ENCODE data around the gene CYP19A1.

The CYP19A1 gene

DNA sequence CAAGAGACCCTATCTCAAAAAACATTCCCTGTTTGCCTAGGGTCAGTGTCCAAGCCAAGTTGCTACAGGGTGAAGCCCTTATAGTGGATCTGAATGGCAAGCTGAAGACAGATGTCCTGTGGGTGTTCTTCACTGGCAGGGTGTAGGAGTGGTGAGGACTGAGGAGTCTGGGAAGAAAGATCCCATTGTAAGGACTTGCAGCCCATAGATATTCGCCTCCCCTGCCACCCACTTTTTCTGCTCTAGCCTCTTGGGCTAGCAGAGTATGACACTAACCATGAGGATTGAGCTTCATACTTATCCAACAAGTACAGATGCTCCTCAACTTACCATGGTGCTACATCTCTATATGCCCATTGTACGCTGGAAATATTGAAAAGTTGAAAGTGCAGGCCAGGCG is 13.2 kb downstream of the CYP19A1 start:
- TF ChIP-seq CTCF (conservative IDR thresholded peaks at IDR 0.05): no peak
- H3K27ac ChIP-seq: no peak overlapping the region

- no peak overlapping the region for H3K27ac ChIP-seq
- TF ChIP-seq CTCF (conservative IDR thresholded peaks at IDR 0.05): no peak
These were observed 14.6 kb downstream of the CYP19A1 start for GRCh38 chr15:51323749-51324148.

DNA sequence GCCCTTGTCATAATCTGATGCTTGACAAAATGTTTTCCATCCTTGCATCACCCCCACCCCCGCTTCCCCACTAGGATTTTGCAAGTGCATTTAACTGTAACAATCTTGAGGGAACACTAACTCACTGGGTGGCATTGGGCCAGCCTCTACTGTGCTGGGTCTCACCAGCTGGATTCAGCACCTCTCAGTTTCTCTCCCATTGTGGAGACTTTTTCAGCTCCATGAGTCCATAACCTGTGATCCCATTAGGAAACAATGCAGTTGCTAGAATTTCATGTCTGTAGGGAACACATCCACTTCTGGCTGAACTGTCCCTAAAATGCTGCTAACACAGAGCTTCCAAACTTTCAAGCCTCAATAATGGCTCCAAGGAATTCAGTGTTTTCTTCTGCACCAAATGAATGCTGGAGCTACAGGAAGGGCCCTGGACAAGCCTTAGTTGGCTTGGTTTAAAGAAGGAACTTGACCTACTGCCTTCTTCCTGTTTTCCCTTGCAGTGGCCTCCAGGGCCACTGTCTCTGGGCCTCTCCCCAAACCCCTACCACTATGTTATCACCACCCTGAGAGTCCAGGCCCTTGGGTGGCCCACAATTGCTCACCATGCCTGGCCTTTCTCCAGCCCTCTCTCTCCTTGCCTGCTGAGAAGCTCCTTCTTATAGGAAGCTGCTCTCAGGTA is 15.6 kb downstream of the CYP19A1 start:
- no peak for TF ChIP-seq CTCF (conservative IDR thresholded peaks at IDR 0.05)
- H3K27ac ChIP-seq: no peak overlapping the region

DNA sequence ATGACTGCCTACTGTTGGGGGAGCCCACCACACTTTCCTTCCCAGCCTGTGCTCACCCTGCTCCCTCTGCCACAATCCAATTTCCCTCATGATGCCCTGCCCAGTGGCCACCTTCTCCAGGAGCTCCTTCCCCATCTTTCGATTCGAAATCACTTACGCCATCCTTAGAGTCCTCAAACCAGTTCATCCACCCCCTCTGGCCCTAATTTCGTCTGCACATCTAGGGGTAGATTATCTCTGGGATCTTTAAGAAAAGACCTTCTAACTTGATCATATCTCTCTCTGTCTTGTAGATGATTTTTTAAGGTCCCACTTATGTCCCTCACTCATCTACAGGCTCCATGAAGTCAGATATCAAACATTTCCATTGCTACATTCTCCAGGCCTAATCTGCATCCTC is 17.1 kb downstream of the CYP19A1 start:
- no peak overlapping the region for H3K27ac ChIP-seq

DNA sequence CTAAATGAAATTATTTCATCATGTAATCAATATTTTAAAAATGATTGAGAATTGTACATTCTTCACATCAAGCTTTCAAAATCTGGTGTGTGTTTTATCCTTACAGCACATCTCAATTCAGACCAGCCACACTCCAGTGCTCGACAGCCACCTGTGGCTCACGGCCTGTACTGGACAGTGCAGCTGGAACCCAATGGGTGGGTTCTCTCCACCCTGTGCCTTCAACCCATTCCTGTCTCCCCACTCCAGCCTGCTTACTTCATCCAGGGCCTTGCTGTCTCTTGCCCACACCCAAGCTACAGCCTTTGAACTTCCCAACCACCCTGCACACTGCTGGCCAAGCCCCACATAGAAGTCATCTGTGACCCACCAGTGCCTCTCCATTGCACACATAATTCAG is 17.6 kb downstream of the CYP19A1 start:
- no peak overlapping the region for H3K27ac ChIP-seq
- no peak for TF ChIP-seq CTCF (conservative IDR thresholded peaks at IDR 0.05)

More for the DNA sequence above, 17.1 kb downstream of the CYP19A1 start:
- TF ChIP-seq CTCF (conservative IDR thresholded peaks at IDR 0.05): no peak

GRCh38 chr15:51319539-51319938 is 18.9 kb downstream of the CYP19A1 start:
- no peak overlapping the region for H3K27ac ChIP-seq
- no peak for TF ChIP-seq CTCF (conservative IDR thresholded peaks at IDR 0.05)

GRCh38 chr15:51318382-51319150 is 19.8 kb downstream of the CYP19A1 start:
- TF ChIP-seq CTCF (conservative IDR thresholded peaks at IDR 0.05): no peak
- H3K27ac ChIP-seq: no peak overlapping the region
